HepG2 (cell line): ENCODE results near the gene MTPN. TPM values are rescaled to one million over a fixed set of nuclear protein-coding genes. Genes with fewer than 3 reads are reported as not detected.

Source experiments
- ATAC-seq: fragments of 200-7000 bp; cut with Tn5 transposase; 3 replicates; pipeline ENCODE4 v1.9.1; 2020; ENCODE audit warnings: mild to moderate bottlenecking, moderate library complexity
- BruUV-seq: library from RNA; stranded (reverse); fragments of 400-500 nt; replicated peaks from 2 replicates; lab custom pipeline; 2021; lab: Mats Ljungman, UMichigan
- CTCF ChIA-PET: fragments of 300-600 bp; formaldehyde crosslinking; extraction: SDS; loops from one replicate; lab custom pipeline; 2021; ENCODE audit warnings: low total read pairs, inconsistent platforms, low intra/inter-chr PET ratio; lab: Yijun Ruan, JAX
- POLR2A ChIA-PET: fragments of 350-600 bp; sonication (Branson Sonifier 250); formaldehyde crosslinking; loops from one replicate; lab custom pipeline; 2020; ENCODE audit warnings: antibody characterized with exemption, inconsistent platforms; lab: Yijun Ruan, JAX
- DNase-seq: peaks from one replicate; pipeline ENCODE4 v3.0.0-alpha.2; 2015; ENCODE audit warnings: low spot score
- FAIRE-seq: peaks from 3 replicates; lab custom pipeline; 2011; peaks lifted over from hg19 to GRCh38; lab: Jason Lieb, UNC
- H2AFZ ChIP-seq: one replicate; pipeline ENCODE4 v1.6.1; 2011; ENCODE audit warnings: low read length, inconsistent platforms
- H3K27ac ChIP-seq: fragments of 300-600 bp; 3 replicates; pipeline ENCODE4 v1.8.0; 2011; ENCODE audit warnings: mixed run types, mild to moderate bottlenecking, mixed read lengths, low read length, inconsistent platforms; ENCODE audit not compliant: insufficient read depth; ENCODE audit errors: extremely low read length
- H3K27me3 ChIP-seq, 2 experiments: fragments of 200-600 bp in 1 of 2; 2 replicates in 1 of 2; 3 replicates in 1 of 2; pipeline versions ENCODE4 v1.6.0 to v1.8.0; 2011; ENCODE audit warnings: low read length in 2 of 2, mild to moderate bottlenecking in 2 of 2, moderate library complexity in 2 of 2, inconsistent platforms in 1 of 2; ENCODE audit not compliant: insufficient read depth in 2 of 2, control insufficient read depth in 1 of 2
- H3K36me3 ChIP-seq, 2 experiments: fragments of 200-600 bp in 1 of 2; replicated peaks in 1 of 2; 2 replicates in 1 of 2; 3 replicates in 1 of 2; pipeline versions ENCODE4 v1.5.1 to v1.8.0; 2011; ENCODE audit warnings: low read length in 2 of 2, inconsistent platforms in 1 of 2; ENCODE audit not compliant: insufficient read depth in 2 of 2, control insufficient read depth in 1 of 2
- H3K4me1 ChIP-seq: 2 replicates; pipeline ENCODE4 v1.5.1; 2012; ENCODE audit warnings: low read length, inconsistent platforms; ENCODE audit not compliant: insufficient read depth
- H3K4me2 ChIP-seq: 2 replicates; pipeline ENCODE4 v1.6.0; 2011; ENCODE audit warnings: low read depth, low read length, inconsistent platforms
- H3K4me3 ChIP-seq, 3 experiments: fragments of 200-600 bp in 1 of 3; sonication (generic), shearing (Covaris generic) in 1 of 3; replicated peaks in 1 of 3; 2 replicates each; pipeline ENCODE4 v1.5.1; 2011 to 2016; ENCODE audit warnings: low read length in 3 of 3, inconsistent platforms in 2 of 3, low read depth in 2 of 3, mild to moderate bottlenecking in 2 of 3, control low read depth in 1 of 3, mixed read lengths in 1 of 3; ENCODE audit not compliant: insufficient read depth in 1 of 3
- H3K79me2 ChIP-seq: one replicate; pipeline ENCODE4 v1.6.1; 2011; ENCODE audit warnings: low read length, inconsistent platforms; ENCODE audit not compliant: insufficient read depth
- H3K9ac ChIP-seq: 2 replicates; pipeline ENCODE4 v1.6.0; 2011; ENCODE audit warnings: mild to moderate bottlenecking, low read depth, low read length, inconsistent platforms; ENCODE audit not compliant: insufficient read depth
- H3K9me3 ChIP-seq: 2 replicates; pipeline ENCODE4 v1.5.1; 2012; ENCODE audit warnings: mild to moderate bottlenecking, low read length
- H4K20me1 ChIP-seq: 2 replicates; pipeline ENCODE4 v1.6.0; 2011; ENCODE audit warnings: inconsistent platforms, mild to moderate bottlenecking, low read length, moderate library complexity; ENCODE audit not compliant: insufficient read depth
- CERS6 ChIP-seq: sonication (generic); formaldehyde crosslinking; IDR thresholded peaks from 2 replicates; pipeline ENCODE4 v1.5.0; 2020; ENCODE audit warnings: missing genetic modification reagents
- E2F5 ChIP-seq: sonication (generic); formaldehyde crosslinking; conservative IDR thresholded peaks from 2 replicates; pipeline ENCODE4 v1.4.0; 2020; ENCODE audit warnings: missing genetic modification reagents
- MXI1 ChIP-seq: IDR thresholded peaks from 3 replicates; pipeline ENCODE4 v1.6.1; 2012; ENCODE audit warnings: low read depth, low read length, inconsistent platforms, borderline replicate concordance
- ZNF619 ChIP-seq: sonication (generic); formaldehyde crosslinking; IDR thresholded peaks from 2 replicates; pipeline ENCODE4 v1.4.0; 2020; ENCODE audit warnings: mild to moderate bottlenecking, missing genetic modification reagents
- WGBS: methylation state at CpG from one replicate; pipeline ENCODE4 v1.1.6; 2017; ENCODE audit warnings: low lambda C conversion rate; 5-methylcytosine and 5-hydroxymethylcytosine counted together
- in situ Hi-C: cut with HindIII; loops from 2 replicates; pipeline ENCODE4 v1.10.0; 2017; ENCODE audit warnings: low pct_unique_long_range_greater_than_20kb; ENCODE audit not compliant: extremely low pct_ligation_motif_present
- intact Hi-C: fragments of 100-400 bp; cut with micrococcal nuclease; formaldehyde crosslinking; loops from one replicate; pipeline ENCODE4 v1.10.0; 2022; ENCODE audit not compliant: unreplicated experiment
- polyA plus RNA-seq, 8 experiments: library from polyadenylated mRNA; depleted of rRNA in 3 of 8; stranded (reverse) in 7 of 8; unstranded in 1 of 8; fragments of >200 nt; fragmentation: Illumina TruSeq in 4 of 8; extraction: Trizol in 4 of 8; gene quantifications; 2 replicates each; pipeline versions ENCODE4 v1.2.1 to v1.2.3, GENCODE V29; 2011 to 2016; ENCODE audit warnings: low read depth in 4 of 8, missing spikeins in 1 of 8, mixed read lengths in 1 of 8; ENCODE audit not compliant: insufficient read depth in 1 of 8
- total RNA-seq, 5 experiments: library from RNA; depleted of rRNA; stranded (reverse); fragments of >200 nt; fragmentation: Illumina TruSeq; extraction: Trizol; gene quantifications; 2 replicates each; pipeline ENCODE4 v1.2.3, GENCODE V29; 2016; ENCODE audit warnings: low read depth in 1 of 5

Gene MTPN
- total and polyA plus RNA-seq, 2 of the 13 experiments (the other 11 are each of a cell fraction or from before 2014, with no cell fraction given) = 31.1 to 71.7 TPM

GRCh38 chr7:135900065-135900546 lies 77.1 kb downstream of the MTPN start:
- H3K4me3 ChIP-seq = no peak overlapping the region
- TF ChIP-seq ZNF619 (CRISPR knock-in tag) (no peak), CERS6 (CRISPR knock-in tag) (no peak)
- H3K4me1 ChIP-seq = no peaks in the 10 kb centered on the region; the same call in 1 of the 2 replicates
- H3K27me3 ChIP-seq = no peaks in the 10 kb centered on the region
- H4K20me1 ChIP-seq = no peaks in the 10 kb centered on the region
- ChIA-PET POLR2A (no interaction called here), CTCF (no interaction called here)
- no peaks in the 10 kb centered on the region for H3K36me3 ChIP-seq
- in situ Hi-C loops = no loop called here
- no peak for FAIRE-seq
- no peaks in the 10 kb centered on the region for H3K79me2 ChIP-seq
- no peak for ATAC-seq
- no peak overlapping the region for H3K27ac ChIP-seq
- H3K9me3 ChIP-seq = no peaks in the 10 kb centered on the region
- 34% methylated on average over 5 of the region's 5 CpGs for WGBS
- BruUV-seq = no TSS peak
- no peak overlapping the region for H3K4me2 ChIP-seq
- no peak overlapping the region for H2AFZ ChIP-seq
- no peak for DNase-seq
- H3K9ac ChIP-seq = no peak overlapping the region
- intact Hi-C loops = no loop called here

- ChIA-PET POLR2A (no interaction called here), CTCF (no interaction called here)
- Histone ChIP-seq H3K4me1 (no peaks in the 10 kb centered on the region; the same call in 1 of the 2 replicates), H2AFZ (no peak overlapping the region), H3K27me3 (no peaks in the 10 kb centered on the region), H3K9ac (no peak overlapping the region), H3K9me3 (no peaks in the 10 kb centered on the region), H3K27ac (no peak overlapping the region), H3K36me3 (no peaks in the 10 kb centered on the region), H3K79me2 (no peaks in the 10 kb centered on the region), H4K20me1 (no peaks in the 10 kb centered on the region), H3K4me2 (no peak overlapping the region), H3K4me3 (no peak overlapping the region)
- ATAC-seq (no peak), FAIRE-seq (no peak), DNase-seq (no peak)
- 39% methylated on average over 6 of the region's 6 CpGs for WGBS
- in situ Hi-C loops = no loop called here
- intact Hi-C loops = no loop called here
- no peak for TF ChIP-seq E2F5 (CRISPR knock-in tag)
- no peak for TF ChIP-seq MXI1
- BruUV-seq = no TSS peak
Observed at GRCh38 chr7:135899458-135900064, 77.6 kb downstream of the MTPN start.
